GM18499 (cell line): ENCODE results near the gene PLA2G5.

ENCODE experiments used
- ATAC-seq: cut with Tn5 transposase; IDR thresholded peaks from one replicate; pipeline ENCODE4 v1.9.1; 2021; ENCODE audit warnings: moderate number of reproducible peaks; ENCODE audit not compliant: insufficient read depth, unreplicated experiment

PLA2G5 gene

GRCh38 chr1:20061866-20062265 is 8.1 kb upstream of the PLA2G5 start:
- ATAC-seq, result no peak

- no peak for ATAC-seq
Measured at GRCh38 chr1:20063861-20064292, 6.1 kb upstream of the PLA2G5 start.

DNA sequence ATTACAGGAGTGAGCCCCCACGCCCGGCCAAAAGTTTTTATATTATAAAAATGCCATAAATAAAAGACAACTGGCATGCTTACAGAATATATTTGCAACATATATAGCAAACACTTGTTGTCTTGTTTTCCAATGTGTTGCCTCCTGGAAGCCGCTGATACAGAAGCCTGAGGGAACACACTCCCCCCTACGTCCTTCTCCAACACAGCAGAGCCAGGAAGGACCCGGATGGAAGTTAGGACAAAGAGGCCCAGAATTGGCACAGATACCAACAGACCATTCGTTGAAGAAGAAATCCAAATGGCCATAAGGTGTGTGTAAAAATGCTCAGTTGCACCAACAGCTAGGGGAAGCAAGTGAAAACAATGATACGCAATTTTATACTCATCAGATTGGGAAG is 1.3 kb upstream of the PLA2G5 start:
- ATAC-seq, result no peak

GRCh38 chr1:20070357-20070756 is 363 bp downstream of the PLA2G5 start:
- ATAC-seq, result no peak

DNA sequence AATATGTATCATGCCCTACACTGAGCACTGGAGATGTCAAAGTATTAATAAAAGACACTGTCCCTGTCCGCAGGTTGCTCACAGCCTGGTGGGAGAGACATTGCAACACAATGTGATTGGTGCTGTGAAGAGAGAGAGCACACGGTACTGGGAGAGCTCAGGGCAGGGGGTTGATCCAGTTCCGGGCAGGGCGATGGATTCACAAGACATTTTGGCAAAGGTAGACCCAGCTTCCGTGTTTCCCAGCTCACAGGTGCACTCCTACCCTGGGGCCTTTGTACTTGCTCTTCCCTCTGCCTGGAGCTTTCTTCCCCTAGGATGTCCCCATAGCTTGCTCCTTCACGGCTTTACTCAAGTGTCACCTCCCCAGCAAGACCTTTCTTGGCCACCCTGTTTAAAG is 1.4 kb downstream of the PLA2G5 start:
- no peak for ATAC-seq

DNA sequence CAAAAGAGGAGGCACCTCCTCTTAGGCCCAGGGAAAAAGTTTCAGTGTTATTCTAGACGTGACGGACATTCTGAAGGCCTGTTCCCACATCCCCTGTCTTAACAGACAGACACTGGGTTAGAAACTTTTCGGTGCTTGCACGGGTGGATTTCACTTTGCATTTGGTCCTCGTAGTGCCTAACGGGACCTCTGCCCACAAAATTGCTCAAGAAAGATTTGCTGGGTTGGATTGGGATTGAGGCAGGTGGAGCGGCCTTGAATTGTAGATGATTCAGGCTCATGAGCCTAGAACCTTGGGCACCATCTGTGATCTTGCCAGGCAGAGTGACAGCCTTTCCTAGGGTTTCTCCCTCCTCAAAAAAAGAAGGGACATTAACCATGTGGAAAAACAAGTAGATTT is 2.8 kb downstream of the PLA2G5 start:
- no peak for ATAC-seq

DNA sequence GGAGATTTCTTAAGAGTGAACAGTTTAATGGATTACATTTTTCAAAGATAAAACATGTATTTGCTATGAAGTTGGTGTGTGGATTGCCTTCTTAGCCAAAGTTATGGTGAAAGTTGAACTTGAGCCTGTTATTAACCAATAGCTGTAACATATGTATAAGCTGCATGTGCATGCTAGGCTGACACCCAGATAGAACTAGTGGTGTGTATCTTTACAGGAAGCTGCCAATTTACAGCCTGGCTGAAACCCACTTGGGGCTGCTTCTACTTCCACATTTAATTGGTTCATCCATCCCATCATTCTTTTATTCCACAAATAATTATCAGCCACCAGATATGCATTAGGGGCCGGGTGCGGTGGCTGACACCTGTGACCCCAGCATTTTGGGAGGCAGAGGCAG is 3.3 kb downstream of the PLA2G5 start:
- ATAC-seq, result no peak

GRCh38 chr1:20074055-20074724 is 4.2 kb downstream of the PLA2G5 start:
- ATAC-seq, result no peak

- ATAC-seq, result no peak
Measured at GRCh38 chr1:20074725-20075171, 4.8 kb downstream of the PLA2G5 start.

DNA sequence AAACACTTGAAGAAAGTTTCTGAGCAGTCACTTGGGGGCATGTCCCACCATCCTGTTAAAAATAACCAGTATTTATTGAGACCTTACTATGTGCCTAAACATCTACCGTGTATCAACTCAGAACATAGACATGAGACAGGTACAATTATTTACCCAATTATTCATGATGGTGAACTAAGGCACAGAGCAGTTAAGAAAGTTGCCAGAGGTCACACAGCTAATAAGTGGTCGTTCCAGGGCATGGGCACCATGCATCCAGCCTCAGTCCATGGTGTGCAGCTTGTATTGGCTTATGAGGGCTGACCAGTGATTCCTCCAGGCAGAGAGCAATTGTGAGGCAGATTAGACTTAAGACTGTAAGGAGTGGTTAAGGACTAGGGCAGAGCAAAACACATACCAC is 5.4 kb downstream of the PLA2G5 start:
- no peak for ATAC-seq

GRCh38 chr1:20076223-20076622 is 6.2 kb downstream of the PLA2G5 start:
- ATAC-seq, result no peak

GRCh38 chr1:20076710-20077461 is 6.9 kb downstream of the PLA2G5 start:
- ATAC-seq, result no peak

DNA sequence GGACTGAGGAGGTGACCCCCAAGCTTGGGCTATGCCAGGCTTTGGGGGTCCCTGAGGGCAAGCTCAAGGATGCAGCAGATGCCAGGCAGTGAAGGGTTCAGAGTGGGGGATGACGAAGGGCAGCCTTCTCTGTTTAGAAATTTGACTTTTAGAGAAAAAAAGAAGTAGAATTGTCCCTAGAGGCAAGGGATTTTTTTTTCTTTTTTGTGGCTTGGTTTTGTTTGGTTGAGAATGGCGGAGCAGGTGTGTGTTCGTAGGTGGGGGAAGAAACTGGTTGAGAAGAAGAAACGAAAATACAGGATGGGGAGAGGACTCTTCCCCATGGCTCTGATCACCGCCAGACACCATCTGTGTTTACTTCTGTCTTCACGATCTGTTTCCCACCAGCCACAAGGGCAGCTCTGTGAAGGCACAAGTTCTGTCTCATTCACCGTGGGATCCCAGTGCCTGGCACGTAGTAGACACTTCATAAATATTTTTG is 8.2 kb downstream of the PLA2G5 start:
- no peak for ATAC-seq

DNA sequence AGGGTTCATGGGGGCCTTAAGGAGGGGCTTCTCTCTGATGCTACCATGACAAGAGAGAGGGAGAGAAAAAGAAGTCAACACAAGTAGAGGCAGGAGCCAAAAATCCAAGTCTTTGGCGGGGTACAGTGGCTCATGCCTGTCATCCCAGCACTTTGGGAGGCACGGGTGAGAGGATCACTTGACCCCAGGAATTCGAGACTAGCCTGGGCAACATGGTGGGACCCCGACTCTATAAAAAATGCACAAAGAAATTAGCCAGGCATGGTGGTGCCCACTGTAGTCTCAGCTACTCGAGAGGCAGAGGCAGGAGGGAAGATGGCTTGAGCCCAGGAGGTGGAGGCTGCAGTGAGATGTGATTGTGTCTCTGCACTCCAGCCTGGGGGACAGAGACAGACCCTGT is 8.7 kb downstream of the PLA2G5 start:
- no peak for ATAC-seq

DNA sequence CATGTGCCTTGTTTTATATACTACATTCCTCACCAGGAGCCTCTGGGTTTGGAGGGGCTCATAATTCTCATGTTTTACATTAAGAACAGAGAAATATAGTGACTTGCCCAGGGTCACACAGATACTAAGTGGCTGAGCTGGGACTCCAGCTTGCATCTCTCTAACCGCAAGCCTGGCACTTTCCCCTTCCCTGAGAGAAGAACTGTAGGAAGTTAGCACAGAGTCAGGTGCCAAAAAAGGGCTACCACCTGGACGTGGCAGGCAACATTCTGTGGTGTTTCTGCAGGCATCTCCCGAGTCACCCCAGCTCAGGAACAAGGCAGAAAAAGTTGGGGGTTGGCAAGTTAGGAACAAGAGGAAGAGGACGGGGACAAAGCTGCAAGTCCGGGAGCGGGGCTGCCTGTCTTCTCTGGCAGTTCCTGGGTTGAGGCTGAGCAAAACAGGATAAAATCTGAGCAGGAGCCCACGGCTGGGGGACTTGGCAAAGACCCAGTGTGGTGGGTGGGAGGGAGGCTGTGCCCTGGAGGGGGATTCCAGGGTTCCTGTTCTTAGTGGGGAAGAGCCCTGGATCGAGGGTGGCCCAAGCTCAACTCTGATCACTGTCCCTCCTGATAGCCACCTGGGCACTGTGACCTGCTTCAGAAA is 9.8 kb downstream of the PLA2G5 start:
- no peak for ATAC-seq

DNA sequence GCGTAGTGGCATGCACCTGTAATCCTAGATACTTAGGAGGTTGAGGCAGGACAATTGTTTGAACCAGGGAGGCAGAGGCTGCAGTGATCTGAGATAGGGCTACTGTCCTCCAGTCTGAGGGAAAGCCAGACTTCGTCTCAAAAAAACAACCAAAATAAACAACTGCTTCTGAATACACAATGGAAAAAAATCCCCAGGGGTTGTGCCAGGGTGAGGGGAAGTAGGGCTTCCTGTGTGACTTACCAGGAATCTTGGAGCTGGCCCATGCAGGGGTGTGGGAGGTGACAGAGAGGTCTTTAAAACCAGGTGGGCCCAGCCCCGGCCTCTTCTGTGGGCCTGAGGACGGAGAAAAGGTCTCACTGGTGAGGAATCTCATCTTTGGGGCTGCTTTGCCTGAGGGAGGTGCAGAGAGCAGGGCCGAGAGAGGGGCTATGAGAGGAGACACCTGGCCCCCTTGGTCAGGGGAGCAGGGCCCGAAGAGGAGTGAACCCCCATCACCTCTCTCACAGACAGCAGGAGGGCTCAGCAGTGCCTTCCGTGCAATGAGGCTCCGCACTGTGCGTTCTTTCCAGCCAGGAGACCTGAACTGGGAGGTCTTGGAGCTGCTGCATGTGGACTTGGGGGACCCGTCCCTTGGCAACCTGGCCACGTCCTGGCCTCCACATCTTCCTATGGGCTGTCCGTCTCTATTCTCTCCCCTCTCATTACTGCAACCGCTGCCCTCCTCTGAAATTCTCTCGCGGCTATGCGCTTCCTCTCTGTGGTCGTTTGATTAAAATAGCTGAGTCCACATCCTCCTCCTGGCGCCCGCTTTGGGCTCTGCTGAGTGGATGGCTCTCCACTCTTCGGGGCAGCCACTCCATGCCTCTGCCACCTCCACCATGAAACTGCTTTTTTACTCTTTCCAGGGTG is 10.7 kb downstream of the PLA2G5 start:
- ATAC-seq, result no peak

GRCh38 chr1:20081353-20081810 is 11.4 kb downstream of the PLA2G5 start:
- ATAC-seq, result no peak

DNA sequence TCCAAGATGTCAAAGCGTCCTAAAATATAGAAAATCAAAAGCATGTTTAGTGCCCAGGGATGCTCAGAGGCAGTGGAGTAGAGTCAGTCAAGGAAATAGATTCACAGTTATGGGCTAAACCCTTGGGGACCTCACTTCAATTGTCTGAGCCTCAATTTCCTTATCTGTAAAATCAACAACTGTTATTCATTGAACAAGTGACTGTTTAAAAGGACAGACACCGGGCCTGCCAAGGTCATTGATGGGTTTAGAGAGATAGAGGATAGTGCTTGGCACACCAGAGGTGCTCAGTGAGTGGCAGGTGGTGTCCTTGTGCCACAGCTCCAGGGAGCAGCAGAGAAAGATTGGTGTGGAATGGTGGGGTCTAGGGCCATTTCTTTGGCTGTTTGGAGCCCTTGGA is 12.8 kb downstream of the PLA2G5 start:
- no peak for ATAC-seq

DNA sequence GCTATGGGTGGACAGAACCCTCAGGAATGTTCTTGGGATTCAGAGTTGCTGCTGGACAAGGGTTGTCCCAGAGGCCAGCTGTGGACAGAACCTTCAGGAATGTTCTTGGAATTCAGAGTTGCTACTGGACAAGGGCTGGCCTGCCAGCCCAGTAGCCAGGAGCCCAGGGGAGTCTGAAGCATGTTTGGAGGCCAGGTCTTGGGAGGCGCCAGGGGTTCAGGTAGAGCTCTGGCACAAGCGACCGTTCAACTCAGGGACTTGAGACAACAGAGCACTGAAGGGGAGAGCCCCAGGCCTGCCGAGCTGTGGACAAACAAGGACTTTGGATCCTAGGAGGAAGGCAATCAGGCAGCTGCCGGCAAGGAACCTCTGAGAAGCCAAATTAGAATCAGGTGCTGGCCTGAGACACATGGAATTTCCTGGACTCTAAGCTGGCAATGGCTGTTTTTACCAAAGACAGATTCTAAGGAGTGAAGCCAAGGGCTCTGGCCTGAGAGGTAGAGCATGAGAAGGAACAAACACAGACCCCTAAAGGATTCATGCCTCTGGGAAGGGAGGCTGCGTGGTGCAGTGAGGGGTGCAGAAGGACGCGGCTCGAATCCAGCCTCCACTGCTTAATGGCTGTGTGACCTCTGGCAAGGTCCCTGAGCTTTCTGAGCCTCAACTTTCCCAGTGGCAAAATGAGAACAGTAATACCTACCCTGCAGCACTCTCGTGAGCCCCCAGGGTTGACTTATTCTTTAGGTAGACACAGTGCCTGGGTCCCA is 13.4 kb downstream of the PLA2G5 start:
- ATAC-seq, result no peak
